Calu3 (cell line): Measurements from ENCODE around the gene PBRM1. TPM values are rescaled to one million over a fixed set of nuclear protein-coding genes. Genes with fewer than 3 reads are reported as not detected.
A peak's percentile ranks its signal among the peaks of the same experiment; 100 is the strongest.

ENCODE experiments used
- BruUV-seq: library from RNA; stranded (reverse); fragments of 400-500 nt; replicated peaks from 2 replicates; lab custom pipeline; 2021; lab: Mats Ljungman, UMichigan
- CTCF ChIA-PET: fragments of 300-600 bp; sonication (Branson Sonifier 250); formaldehyde crosslinking; loops from one replicate; lab custom pipeline; 2022; ENCODE audit warnings: antibody characterized with exemption; lab: Charles Lee
- DNase-seq: peaks from one replicate; pipeline ENCODE4 v3.0.0; 2022
- H3K27ac Mint-ChIP-seq: one replicate; pipeline ENCODE4 v1.8.0; 2022; ENCODE audit warnings: mixed read lengths; ENCODE audit not compliant: unreplicated experiment
- H3K27me3 Mint-ChIP-seq: one replicate; pipeline ENCODE4 v1.8.0; 2022; ENCODE audit warnings: mixed read lengths; ENCODE audit not compliant: unreplicated experiment
- H3K36me3 Mint-ChIP-seq: one replicate; pipeline ENCODE4 v1.8.0; 2022; ENCODE audit warnings: mild to moderate bottlenecking, moderate library complexity, mixed read lengths; ENCODE audit not compliant: insufficient read depth, unreplicated experiment
- H3K4me1 Mint-ChIP-seq: one replicate; pipeline ENCODE4 v1.8.0; 2022; ENCODE audit warnings: mild to moderate bottlenecking, low read depth, mixed read lengths; ENCODE audit not compliant: unreplicated experiment
- H3K4me3 Mint-ChIP-seq: one replicate; pipeline ENCODE4 v1.8.0; 2022; ENCODE audit warnings: mild to moderate bottlenecking, low read depth, moderate library complexity, mixed read lengths; ENCODE audit not compliant: unreplicated experiment
- H3K9me3 Mint-ChIP-seq: one replicate; pipeline ENCODE4 v1.8.0; 2022; ENCODE audit warnings: low read depth, mixed read lengths; ENCODE audit not compliant: unreplicated experiment
- intact Hi-C: fragments of 100-400 bp; cut with micrococcal nuclease; formaldehyde crosslinking; loops from one replicate; pipeline ENCODE4 v1.10.0; 2022; ENCODE audit not compliant: unreplicated experiment
- total RNA-seq: library from RNA; stranded (reverse); gene quantifications from 2 replicates; pipeline ENCODE4 v1.2.3, GENCODE V29; 2022
- TF ChIP-seq, protein P1 (sequence below): fragments of 200-600 bp; IDR thresholded peaks from one replicate; pipeline ENCODE4 v1.8.0; 2022; ENCODE audit warnings: antibody characterized with exemption; ENCODE audit not compliant: unreplicated experiment

Gene PBRM1
- total RNA-seq, 1 experiment from 2014 or later, result 54.9 TPM

DNA sequence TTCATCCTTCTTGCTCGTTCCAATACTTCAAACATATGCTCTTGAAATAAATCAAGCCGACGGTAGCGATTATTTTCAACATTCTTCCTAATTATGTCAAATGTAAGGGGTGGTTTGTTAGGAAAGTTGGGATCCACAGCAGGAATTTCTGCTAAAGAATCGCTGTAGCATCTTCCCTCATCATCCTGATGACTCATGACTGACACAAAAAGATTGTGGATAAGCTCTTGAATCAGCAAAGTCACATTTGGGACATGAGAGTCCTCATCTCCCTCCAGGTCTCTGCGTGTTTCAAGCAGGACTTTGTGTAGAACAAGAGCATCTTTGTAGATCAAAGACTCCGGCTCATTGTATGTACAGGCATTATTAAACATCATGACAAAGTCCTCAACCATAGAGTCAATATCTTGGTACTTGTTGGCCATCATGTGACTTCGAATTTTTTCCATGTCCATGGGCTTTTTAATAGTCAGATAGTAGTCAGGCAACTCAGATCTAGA is 76.3 kb downstream of the PBRM1 start:
- Mint-ChIP-seq H3K36me3 (no peaks in the 10 kb centered on the region), H3K27me3 (no peaks in the 10 kb centered on the region), H3K4me3 (no peak overlapping the region), H3K9me3 (no peaks in the 10 kb centered on the region), H3K4me1 (peaks cover 11% of the 10 kb centered on the region), H3K27ac (no peak overlapping the region)
- TF ChIP-seq, protein P1, sequence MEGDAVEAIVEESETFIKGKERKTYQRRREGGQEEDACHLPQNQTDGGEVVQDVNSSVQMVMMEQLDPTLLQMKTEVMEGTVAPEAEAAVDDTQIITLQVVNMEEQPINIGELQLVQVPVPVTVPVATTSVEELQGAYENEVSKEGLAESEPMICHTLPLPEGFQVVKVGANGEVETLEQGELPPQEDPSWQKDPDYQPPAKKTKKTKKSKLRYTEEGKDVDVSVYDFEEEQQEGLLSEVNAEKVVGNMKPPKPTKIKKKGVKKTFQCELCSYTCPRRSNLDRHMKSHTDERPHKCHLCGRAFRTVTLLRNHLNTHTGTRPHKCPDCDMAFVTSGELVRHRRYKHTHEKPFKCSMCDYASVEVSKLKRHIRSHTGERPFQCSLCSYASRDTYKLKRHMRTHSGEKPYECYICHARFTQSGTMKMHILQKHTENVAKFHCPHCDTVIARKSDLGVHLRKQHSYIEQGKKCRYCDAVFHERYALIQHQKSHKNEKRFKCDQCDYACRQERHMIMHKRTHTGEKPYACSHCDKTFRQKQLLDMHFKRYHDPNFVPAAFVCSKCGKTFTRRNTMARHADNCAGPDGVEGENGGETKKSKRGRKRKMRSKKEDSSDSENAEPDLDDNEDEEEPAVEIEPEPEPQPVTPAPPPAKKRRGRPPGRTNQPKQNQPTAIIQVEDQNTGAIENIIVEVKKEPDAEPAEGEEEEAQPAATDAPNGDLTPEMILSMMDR, result no peak
- CTCF ChIA-PET, result no interaction called here
- no TSS peak for BruUV-seq
- intact Hi-C loops, result no loop called here
- DNase-seq, result no peak

DNA sequence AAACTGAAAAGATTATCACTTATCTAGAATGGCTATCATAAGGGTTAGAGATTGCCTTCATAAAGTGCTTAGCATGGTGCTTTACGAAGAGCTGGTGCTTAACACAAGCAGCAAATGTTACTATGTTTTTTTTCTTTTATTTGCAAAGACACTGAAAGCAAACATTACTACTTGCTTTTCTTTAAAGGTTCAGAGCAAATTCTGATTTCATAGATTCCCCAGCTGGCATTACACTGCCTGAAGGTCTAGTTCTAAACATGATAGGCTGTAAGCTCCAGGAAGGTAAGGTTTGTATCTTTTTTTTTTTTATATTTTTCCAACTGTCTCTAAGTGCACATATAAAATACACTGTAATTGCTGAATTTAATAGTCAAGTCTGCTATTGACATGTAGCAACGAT is 77.4 kb downstream of the PBRM1 start:
- H3K36me3 Mint-ChIP-seq, result no peaks in the 10 kb centered on the region
- TF ChIP-seq, protein P1, result no peak
- CTCF ChIA-PET, result no interaction called here
- H3K9me3 Mint-ChIP-seq, result no peaks in the 10 kb centered on the region
- no peak overlapping the region for H3K27ac Mint-ChIP-seq
- no peak for DNase-seq
- intact Hi-C loops, result no loop called here
- H3K27me3 Mint-ChIP-seq, result no peaks in the 10 kb centered on the region
- BruUV-seq, result no TSS peak
- H3K4me3 Mint-ChIP-seq, result no peak overlapping the region
- peaks cover 11% of the 10 kb centered on the region for H3K4me1 Mint-ChIP-seq

DNA sequence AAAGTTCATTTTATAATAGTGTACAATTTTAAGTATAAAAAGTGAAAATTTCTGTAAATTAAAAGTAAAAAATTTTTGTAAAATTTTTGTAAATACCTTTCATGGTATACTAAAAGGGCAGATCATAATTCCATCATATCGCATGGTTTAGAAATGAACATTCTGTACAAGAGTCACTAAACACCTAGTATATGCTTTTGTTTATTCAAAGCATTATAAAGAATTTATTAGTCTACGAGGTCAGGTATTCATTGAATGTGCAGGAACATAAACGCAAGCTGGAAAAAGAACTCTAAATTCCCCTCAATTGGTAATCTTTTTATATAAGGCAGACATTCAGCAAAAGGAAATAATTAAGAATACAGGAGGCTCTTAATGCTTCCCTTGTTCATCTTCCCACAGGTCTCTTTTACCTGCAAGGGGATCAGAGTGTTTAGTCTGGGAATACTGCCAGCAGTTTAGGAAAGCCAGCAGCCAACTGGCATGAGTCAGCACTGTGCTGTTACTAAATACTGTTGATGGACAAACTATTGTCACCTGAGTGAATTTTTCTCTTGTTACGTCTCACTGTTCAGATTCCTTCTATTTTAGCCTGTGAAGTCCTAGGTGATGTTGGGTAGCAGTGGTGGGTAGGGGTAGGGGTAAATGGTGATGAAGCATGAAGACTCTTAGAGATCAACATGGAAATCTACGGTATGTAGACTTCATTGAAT is 79.2 kb downstream of the PBRM1 start:
- no TSS peak for BruUV-seq
- TF ChIP-seq, protein P1, result no peak
- Mint-ChIP-seq H3K4me1 (peaks cover 11% of the 10 kb centered on the region), H3K27ac (no peak overlapping the region), H3K36me3 (peaks cover 8% of the 10 kb centered on the region), H3K4me3 (no peak overlapping the region), H3K9me3 (no peaks in the 10 kb centered on the region), H3K27me3 (no peaks in the 10 kb centered on the region)
- DNase-seq, result peak; percentile 55
- CTCF ChIA-PET, result interaction anchor here (0.7 kb wide), 1 partner anchor 550 kb away, joined by 3 read pairs; the partner anchor contains the start of gene DUSP7
- intact Hi-C loops, result no loop called here

DNA sequence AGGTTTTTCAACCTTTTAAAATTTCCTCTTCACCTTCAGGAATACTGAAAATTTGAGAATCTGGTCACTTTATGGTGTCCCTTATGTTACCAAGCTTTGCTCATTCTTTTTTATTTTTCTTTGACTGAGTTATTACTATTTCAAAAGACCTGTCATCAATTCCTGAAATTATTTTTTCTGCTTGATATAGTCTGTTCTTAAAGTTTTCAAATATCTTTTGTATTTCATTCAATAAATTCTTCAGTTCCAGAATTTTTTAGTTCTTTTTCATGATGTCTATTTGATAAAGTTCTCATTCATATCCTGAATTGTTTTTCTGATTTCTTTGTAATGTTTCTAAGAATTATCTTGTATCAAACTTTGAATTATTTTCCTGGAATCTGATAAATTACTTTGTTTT is 85.5 kb downstream of the PBRM1 start:
- no peak overlapping the region for H3K4me3 Mint-ChIP-seq
- intact Hi-C loops, result no loop called here
- TF ChIP-seq, protein P1, result no peak
- CTCF ChIA-PET, result no interaction called here
- no peaks in the 10 kb centered on the region for H3K27me3 Mint-ChIP-seq
- peaks cover 26% of the 10 kb centered on the region for H3K36me3 Mint-ChIP-seq
- no peak overlapping the region for H3K27ac Mint-ChIP-seq
- BruUV-seq, result no TSS peak
- H3K4me1 Mint-ChIP-seq, result no peaks in the 10 kb centered on the region
- H3K9me3 Mint-ChIP-seq, result no peaks in the 10 kb centered on the region
- no peak for DNase-seq
